ENCODE measurements around the gene TSC22D4. TPM values are rescaled to one million over a fixed set of nuclear protein-coding genes. Genes with fewer than 3 reads are reported as not detected.
"Not testable (repeated sequence)": the region's sequence is repeated elsewhere in the genome, so short reads cannot be mapped to it uniquely, and the experiment has no call there.

TSC22D4 gene
- total RNA-seq, 1 donor from 2014 or later, result 9.7 TPM

- DNase-seq, result no peak
Observed at GRCh38 chr7:100472854-100473499, 6.0 kb downstream of the TSC22D4 start.

GRCh38 chr7:100472121-100472851 is 6.7 kb downstream of the TSC22D4 start:
- no peak for DNase-seq

GRCh38 chr7:100471021-100471420 is 8.0 kb downstream of the TSC22D4 start:
- DNase-seq, result no peak

GRCh38 chr7:100469227-100470044 is 9.6 kb downstream of the TSC22D4 start:
- DNase-seq, result peak; percentile 44

- peak; percentile 84 for DNase-seq
Observed at GRCh38 chr7:100467638-100468373, 11.2 kb downstream of the TSC22D4 start.

- DNase-seq, result no peak
Observed at GRCh38 chr7:100466653-100467605, 12.1 kb downstream of the TSC22D4 start.

GRCh38 chr7:100465702-100466311 is 13.2 kb downstream of the TSC22D4 start:
- peak; percentile 89 for DNase-seq

GRCh38 chr7:100465299-100465698 is 13.7 kb downstream of the TSC22D4 start:
- DNase-seq, result no peak

- DNase-seq, result no peak
Observed at GRCh38 chr7:100464791-100465190, 14.2 kb downstream of the TSC22D4 start.

- no peak for DNase-seq
Observed at GRCh38 chr7:100464210-100464660, 14.8 kb downstream of the TSC22D4 start, which contains the start of gene SPACDR. Gene SPACDR, minus strand, starts transcription at chr7:100464260. Its CDS starts 235 bp downstream, at chr7:100464025.

- no peak for DNase-seq
Observed at GRCh38 chr7:100457033-100457432, 22.0 kb downstream of the TSC22D4 start.

- DNase-seq, result no peak
Observed at GRCh38 chr7:100456562-100456961, 22.5 kb downstream of the TSC22D4 start.

GRCh38 chr7:100455206-100455605 is 23.8 kb downstream of the TSC22D4 start:
- no peak for DNase-seq

GRCh38 chr7:100453854-100454253 is 25.2 kb downstream of the TSC22D4 start:
- not testable (repeated sequence) for DNase-seq

GRCh38 chr7:100452513-100452912 is 26.5 kb downstream of the TSC22D4 start:
- DNase-seq, result no peak

GRCh38 chr7:100449190-100449795 is 29.7 kb downstream of the TSC22D4 start:
- no peak for DNase-seq

GRCh38 chr7:100447363-100447762 is 31.7 kb downstream of the TSC22D4 start:
- DNase-seq, result not testable (repeated sequence)

GRCh38 chr7:100446040-100446439 is 33.0 kb downstream of the TSC22D4 start:
- DNase-seq, result no peak

GRCh38 chr7:100444311-100445278 is 34.4 kb downstream of the TSC22D4 start:
- no peak for DNase-seq

Measured in occipital lobe (tissue), 2 donors.